Calu3 (cell line): ENCODE results near the gene SLC7A6. TPM values are rescaled to one million over a fixed set of nuclear protein-coding genes. Genes with fewer than 3 reads are reported as not detected.

Experiments used
- BruUV-seq: library from RNA; stranded (reverse); fragments of 400-500 nt; replicated peaks from 2 replicates; lab custom pipeline; 2021; lab: Mats Ljungman, UMichigan
- CTCF ChIA-PET: fragments of 300-600 bp; sonication (Branson Sonifier 250); formaldehyde crosslinking; loops from one replicate; lab custom pipeline; 2022; ENCODE audit warnings: antibody characterized with exemption; lab: Charles Lee
- DNase-seq: peaks from one replicate; pipeline ENCODE4 v3.0.0; 2022
- H3K27ac Mint-ChIP-seq: one replicate; pipeline ENCODE4 v1.8.0; 2022; ENCODE audit warnings: mixed read lengths; ENCODE audit not compliant: unreplicated experiment
- H3K27me3 Mint-ChIP-seq: one replicate; pipeline ENCODE4 v1.8.0; 2022; ENCODE audit warnings: mixed read lengths; ENCODE audit not compliant: unreplicated experiment
- H3K36me3 Mint-ChIP-seq: one replicate; pipeline ENCODE4 v1.8.0; 2022; ENCODE audit warnings: mild to moderate bottlenecking, moderate library complexity, mixed read lengths; ENCODE audit not compliant: insufficient read depth, unreplicated experiment
- H3K4me1 Mint-ChIP-seq: one replicate; pipeline ENCODE4 v1.8.0; 2022; ENCODE audit warnings: mild to moderate bottlenecking, low read depth, mixed read lengths; ENCODE audit not compliant: unreplicated experiment
- H3K4me3 Mint-ChIP-seq: one replicate; pipeline ENCODE4 v1.8.0; 2022; ENCODE audit warnings: mild to moderate bottlenecking, low read depth, moderate library complexity, mixed read lengths; ENCODE audit not compliant: unreplicated experiment
- H3K9me3 Mint-ChIP-seq: one replicate; pipeline ENCODE4 v1.8.0; 2022; ENCODE audit warnings: low read depth, mixed read lengths; ENCODE audit not compliant: unreplicated experiment
- CTCF ChIP-seq: fragments of 200-600 bp; IDR thresholded peaks from one replicate; pipeline ENCODE4 v1.8.0; 2022; ENCODE audit warnings: antibody characterized with exemption; ENCODE audit not compliant: unreplicated experiment
- intact Hi-C: fragments of 100-400 bp; cut with micrococcal nuclease; formaldehyde crosslinking; loops from one replicate; pipeline ENCODE4 v1.10.0; 2022; ENCODE audit not compliant: unreplicated experiment
- total RNA-seq: library from RNA; stranded (reverse); gene quantifications from 2 replicates; pipeline ENCODE4 v1.2.3, GENCODE V29; 2022

Gene SLC7A6
- total RNA-seq, 1 experiment from 2014 or later = 45.4 TPM

GRCh38 chr16:68257251-68257905 lies 6.9 kb upstream of the SLC7A6 start:
- no peak for TF ChIP-seq CTCF
- BruUV-seq = no TSS peak
- H3K4me3 Mint-ChIP-seq = no peak overlapping the region
- no peaks in the 10 kb centered on the region for H3K27me3 Mint-ChIP-seq
- no peak overlapping the region for H3K27ac Mint-ChIP-seq
- intact Hi-C loops = no loop called here
- H3K4me1 Mint-ChIP-seq = peaks cover 14% of the 10 kb centered on the region
- H3K36me3 Mint-ChIP-seq = no peaks in the 10 kb centered on the region
- no peaks in the 10 kb centered on the region for H3K9me3 Mint-ChIP-seq
- CTCF ChIA-PET = interaction anchor here (0.6 to 1.3 kb wide), 3 partner anchors 12 to 363 kb away, joined by 3 to 5 read pairs (median 4); partner anchors contain the start of genes PLA2G15, PRMT7 and SLC7A6OS
- no peak for DNase-seq

GRCh38 chr16:68257906-68258800 lies 6.2 kb upstream of the SLC7A6 start:
- intact Hi-C loops = no loop called here
- no TSS peak for BruUV-seq
- peaks cover 2% of the 10 kb centered on the region for H3K36me3 Mint-ChIP-seq
- CTCF ChIA-PET = interaction anchor here (0.6 to 1.3 kb wide), 3 partner anchors 13 to 362 kb away, joined by 3 to 5 read pairs (median 4); partner anchors contain the start of genes PLA2G15, PRMT7 and SLC7A6OS
- H3K4me3 Mint-ChIP-seq = no peak overlapping the region
- peak; percentile 48 for DNase-seq
- no peak for TF ChIP-seq CTCF
- peaks cover 18% of the 10 kb centered on the region for H3K4me1 Mint-ChIP-seq
- H3K9me3 Mint-ChIP-seq = no peaks in the 10 kb centered on the region
- H3K27ac Mint-ChIP-seq = peak overlapping the region; percentile 6
- H3K27me3 Mint-ChIP-seq = no peaks in the 10 kb centered on the region

GRCh38 chr16:68259007-68259825 lies 5.1 kb upstream of the SLC7A6 start:
- CTCF ChIA-PET = no interaction called here
- Mint-ChIP-seq H3K36me3 (peaks cover 12% of the 10 kb centered on the region), H3K4me3 (no peak overlapping the region), H3K27me3 (no peaks in the 10 kb centered on the region), H3K27ac (no peak overlapping the region), H3K9me3 (no peaks in the 10 kb centered on the region), H3K4me1 (peaks cover 26% of the 10 kb centered on the region)
- intact Hi-C loops = no loop called here
- no peak for DNase-seq
- BruUV-seq = no TSS peak
- TF ChIP-seq CTCF = no peak
